Mesodermal cell (in vitro differentiated cells): ENCODE results near the gene TOMM40L. TPM values are rescaled to one million over a fixed set of nuclear protein-coding genes. Genes with fewer than 3 reads are reported as not detected.

ENCODE experiments used
- H3K27ac ChIP-seq: 2 replicates; pipeline ENCODE4 v1.7.0; 2013; ENCODE audit warnings: mild to moderate bottlenecking, low read depth, low read length, moderate library complexity; ENCODE audit not compliant: severe bottlenecking
- H3K36me3 ChIP-seq: 2 replicates; pipeline ENCODE4 v1.7.1; 2013; ENCODE audit warnings: mild to moderate bottlenecking, low read length, moderate library complexity; ENCODE audit not compliant: control insufficient read depth, insufficient read depth
- H3K4me1 ChIP-seq: one replicate; pipeline ENCODE4 v1.7.1; 2013; ENCODE audit warnings: mild to moderate bottlenecking, low read length; ENCODE audit not compliant: insufficient read depth, control insufficient read depth, poor library complexity, severe bottlenecking
- H3K4me3 ChIP-seq: 2 replicates; pipeline ENCODE4 v1.7.0; 2013; ENCODE audit warnings: low read length, control low read depth, mild to moderate bottlenecking; ENCODE audit not compliant: insufficient read depth, poor library complexity, severe bottlenecking; ENCODE audit errors: extremely low read depth
- H3K9me3 ChIP-seq: 2 replicates; pipeline ENCODE4 v1.7.1; 2013; ENCODE audit warnings: mild to moderate bottlenecking, low read length, moderate library complexity; ENCODE audit not compliant: control insufficient read depth
- WGBS, 2 experiments: methylation state at CpG; one replicate each; pipeline ENCODE4 v1.1.5; 2013; ENCODE audit warnings: missing lambda C conversion rate in 2 of 2; ENCODE audit not compliant: insufficient coverage in 2 of 2; 5-methylcytosine and 5-hydroxymethylcytosine counted together
- polyA plus RNA-seq, 2 experiments: library from polyadenylated mRNA; stranded (reverse); fragments of 50-300 nt; gene quantifications; one replicate each; pipeline ENCODE4 v1.2.3, GENCODE V29; 2013

The TOMM40L gene
- 8.6 TPM for polyA plus RNA-seq (2013, experiment 1 of 2)
- 7.5 TPM for polyA plus RNA-seq (2013, experiment 2 of 2)

- Histone ChIP-seq H3K9me3 (no peaks in the 10 kb centered on the region), H3K4me1 (peaks cover 10% of the 10 kb centered on the region), H3K36me3 (peaks cover 18% of the 10 kb centered on the region), H3K4me3 (peak within 1 kb of the TSS; percentile 70), H3K27ac (peak within 1 kb of the TSS; percentile 13)
- 0 to 5% methylated on average over 4 to 7 of the region's 16 CpGs for WGBS, 2 experiments
Measured at GRCh38 chr1:161225534-161226319, at the start of gene TOMM40L. Gene TOMM40L, plus strand, starts transcription at chr1:161226060. Its CDS starts 430 bp downstream, at chr1:161226490.

DNA sequence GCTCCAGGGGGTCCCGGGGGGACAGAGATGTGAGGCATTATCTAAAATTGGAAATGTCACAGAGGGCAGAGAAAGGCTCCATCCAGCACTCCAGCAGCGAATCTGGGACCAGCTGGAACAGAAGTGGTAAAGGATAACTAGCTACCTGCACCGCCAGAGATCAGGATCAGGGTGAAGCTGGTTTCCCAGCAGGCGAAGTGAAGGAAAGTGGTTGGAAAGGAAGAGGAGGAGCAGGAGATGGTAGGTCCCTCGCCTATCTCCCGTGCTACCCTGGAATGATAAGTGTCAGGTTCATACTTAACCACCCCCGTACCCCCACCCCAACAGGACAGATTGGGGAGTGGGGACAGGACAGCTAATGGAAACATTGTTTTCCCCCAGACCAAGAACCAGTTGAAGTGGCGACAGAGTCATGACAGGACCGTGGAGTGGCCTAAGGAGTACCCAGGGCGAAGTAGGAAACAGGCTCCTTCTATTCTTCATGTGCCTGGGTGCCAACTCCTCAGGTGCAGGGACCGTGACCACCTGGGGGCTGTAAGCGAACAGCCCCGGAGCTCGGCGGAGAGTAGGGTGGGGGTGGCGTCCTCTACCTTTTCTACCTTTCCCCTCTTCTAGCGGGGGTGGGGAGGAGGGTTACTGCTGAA lies 49.3 kb upstream of the TOMM40L start:
- H3K9me3 ChIP-seq: no peaks in the 10 kb centered on the region
- peak overlapping the region; percentile 61 for H3K4me3 ChIP-seq
- WGBS, 2 experiments: 37 to 48% methylated on average over 4 of the region's 17 CpGs
- H3K27ac ChIP-seq: peak overlapping the region; percentile 67
- peaks cover 41% of the 10 kb centered on the region for H3K36me3 ChIP-seq
- H3K4me1 ChIP-seq: peaks cover 6% of the 10 kb centered on the region

DNA sequence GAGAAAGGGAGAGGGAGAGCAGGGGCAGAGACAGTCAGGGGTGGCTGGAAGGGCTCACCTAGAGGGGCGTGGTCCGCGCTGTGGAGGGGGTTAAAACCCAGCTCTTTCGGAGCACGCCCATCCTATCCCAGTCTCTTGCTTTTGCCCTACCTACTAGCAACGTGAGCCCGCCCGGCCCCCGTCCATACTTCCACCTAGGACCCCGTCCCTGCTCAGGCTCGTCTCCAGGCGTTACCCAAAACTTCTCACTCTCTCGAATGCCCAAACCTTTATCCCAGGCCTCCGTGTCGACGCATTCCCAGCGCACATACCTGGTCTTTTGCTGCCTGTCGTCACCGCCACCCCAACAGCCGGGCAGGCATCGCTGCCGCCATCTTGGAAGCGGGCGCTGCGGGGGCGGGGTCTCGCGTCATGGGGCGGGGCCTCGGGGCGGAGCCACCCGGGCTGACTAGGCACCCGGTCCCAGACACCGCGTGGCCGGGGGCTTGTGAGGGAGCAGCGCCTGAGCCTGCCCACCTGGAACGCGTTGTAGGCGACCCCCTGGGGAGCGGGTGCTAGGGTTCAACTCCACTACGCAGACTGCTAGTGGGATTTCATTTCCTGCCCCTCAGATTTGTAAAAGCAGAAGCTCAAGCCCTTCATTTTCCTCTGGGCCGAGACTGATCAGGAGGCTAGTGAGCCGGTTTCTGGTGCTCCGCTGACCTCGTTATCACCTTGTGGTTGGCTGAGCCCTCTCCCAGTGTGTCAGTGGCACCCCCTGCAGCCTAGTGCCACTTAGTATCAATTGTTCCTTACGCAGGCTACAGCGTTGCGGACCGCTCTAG lies 48.5 kb upstream of the TOMM40L start, which contains the start of gene B4GALT3:
Gene B4GALT3, minus strand, starts transcription at position 396 of the 824 bp plus-strand sequence. CDS start 1,447 bp downstream, outside the sequence.
- WGBS, 2 experiments: 4% methylated on average over 37 to 43 of the region's 50 CpGs
- peak within 1 kb of the TSS; percentile 61 for H3K4me3 ChIP-seq
- H3K27ac ChIP-seq: peak within 1 kb of the TSS; percentile 67
- peaks cover 6% of the 10 kb centered on the region for H3K4me1 ChIP-seq
- no peaks in the 10 kb centered on the region for H3K9me3 ChIP-seq
- peaks cover 34% of the 10 kb centered on the region for H3K36me3 ChIP-seq

DNA sequence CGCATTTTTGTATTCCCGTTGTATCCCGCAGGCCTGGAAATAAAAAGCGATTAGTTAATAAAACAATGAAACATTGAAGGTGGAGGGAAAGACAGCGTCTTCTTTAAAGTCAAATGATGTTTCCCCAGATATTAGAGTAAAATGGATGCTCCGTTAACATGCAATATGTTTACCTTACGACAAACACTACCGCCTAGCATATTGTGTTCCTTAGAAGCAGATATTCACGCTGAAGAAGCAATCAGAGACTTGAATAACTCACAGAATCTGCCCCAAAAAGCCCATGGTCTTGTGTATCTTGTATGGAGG lies 48.0 kb upstream of the TOMM40L start:
- H3K4me1 ChIP-seq: peaks cover 6% of the 10 kb centered on the region
- peaks cover 28% of the 10 kb centered on the region for H3K36me3 ChIP-seq
- H3K9me3 ChIP-seq: no peaks in the 10 kb centered on the region
- peak overlapping the region; percentile 61 for H3K4me3 ChIP-seq
- H3K27ac ChIP-seq: no peak overlapping the region
- 64 to 68% methylated on average over 5 to 9 of the region's 9 CpGs for WGBS, 2 experiments

DNA sequence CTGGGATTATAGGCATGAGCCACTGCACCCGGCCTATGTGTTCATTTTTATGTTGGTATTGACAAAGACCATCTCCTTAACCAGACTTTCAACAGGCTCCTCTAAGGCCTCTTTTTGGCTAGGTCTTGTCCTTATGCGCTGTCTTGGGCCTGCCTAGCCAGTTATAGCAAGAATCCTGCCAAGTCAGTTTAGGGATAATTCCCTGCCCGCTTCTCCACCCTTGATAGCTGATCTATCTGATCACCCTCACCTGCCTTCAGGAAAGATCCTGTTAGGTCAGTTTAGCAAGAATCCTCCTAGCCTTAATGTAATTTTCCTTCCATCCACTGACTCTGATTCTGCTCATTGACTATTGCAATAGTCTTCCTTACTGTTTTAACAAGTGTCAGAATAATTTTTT lies 46.2 kb upstream of the TOMM40L start:
- Histone ChIP-seq H3K27ac (no peak overlapping the region), H3K36me3 (peaks cover 11% of the 10 kb centered on the region), H3K4me3 (no peak overlapping the region), H3K4me1 (peaks cover 6% of the 10 kb centered on the region), H3K9me3 (no peaks in the 10 kb centered on the region)
- WGBS, 2 experiments: 91 to 100% methylated on average over 2 to 3 of the region's 3 CpGs

DNA sequence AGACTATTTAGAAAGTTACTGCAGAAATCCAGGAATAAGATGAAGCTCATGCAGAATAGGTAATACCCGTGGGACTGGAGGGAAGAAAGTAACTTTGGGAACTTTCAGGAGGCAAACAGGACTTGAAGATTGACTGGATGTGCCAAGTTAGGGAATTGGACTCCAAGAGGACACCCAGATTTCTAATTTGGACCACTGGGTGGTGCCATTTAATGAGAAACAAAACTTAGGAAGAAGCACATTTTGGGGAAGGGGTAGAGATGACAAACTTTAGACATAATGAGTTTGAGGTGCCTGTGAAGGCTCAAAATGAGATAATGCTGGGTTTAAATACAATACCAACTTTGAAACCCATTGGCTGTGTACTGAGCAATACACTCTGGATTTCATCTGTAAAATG lies 45.2 kb upstream of the TOMM40L start:
- 38 to 85% methylated on average over 1 of the region's 1 CpG for WGBS, 2 experiments
- Histone ChIP-seq H3K4me3 (no peak overlapping the region), H3K9me3 (no peaks in the 10 kb centered on the region), H3K4me1 (peaks cover 6% of the 10 kb centered on the region), H3K27ac (no peak overlapping the region), H3K36me3 (peaks cover 3% of the 10 kb centered on the region)

- Histone ChIP-seq H3K4me3 (no peak overlapping the region), H3K27ac (no peak overlapping the region), H3K9me3 (no peaks in the 10 kb centered on the region), H3K36me3 (no peaks in the 10 kb centered on the region), H3K4me1 (no peaks in the 10 kb centered on the region)
- WGBS, 2 experiments: 86% methylated on average over 1 of the region's 1 CpG
Measured at GRCh38 chr1:161182214-161182613, 43.6 kb upstream of the TOMM40L start.

- no peaks in the 10 kb centered on the region for H3K36me3 ChIP-seq
Measured at GRCh38 chr1:161185282-161185682, 40.6 kb upstream of the TOMM40L start.

GRCh38 chr1:161185732-161186311 lies 40.0 kb upstream of the TOMM40L start:
- H3K4me3 ChIP-seq: no peak overlapping the region
- H3K27ac ChIP-seq: no peak overlapping the region
- 100% methylated on average over 1 of the region's 2 CpGs; no CpG with 5 or more reads in 1 of the 2 experiments for WGBS, 2 experiments

More at GRCh38 chr1:161185282-161185682, 40.6 kb upstream of the TOMM40L start:
- Histone ChIP-seq H3K4me1 (no peaks in the 10 kb centered on the region), H3K27ac (no peak overlapping the region), H3K9me3 (no peaks in the 10 kb centered on the region), H3K4me3 (no peak overlapping the region)
- 58 to 60% methylated on average over 2 to 3 of the region's 3 CpGs for WGBS, 2 experiments

DNA sequence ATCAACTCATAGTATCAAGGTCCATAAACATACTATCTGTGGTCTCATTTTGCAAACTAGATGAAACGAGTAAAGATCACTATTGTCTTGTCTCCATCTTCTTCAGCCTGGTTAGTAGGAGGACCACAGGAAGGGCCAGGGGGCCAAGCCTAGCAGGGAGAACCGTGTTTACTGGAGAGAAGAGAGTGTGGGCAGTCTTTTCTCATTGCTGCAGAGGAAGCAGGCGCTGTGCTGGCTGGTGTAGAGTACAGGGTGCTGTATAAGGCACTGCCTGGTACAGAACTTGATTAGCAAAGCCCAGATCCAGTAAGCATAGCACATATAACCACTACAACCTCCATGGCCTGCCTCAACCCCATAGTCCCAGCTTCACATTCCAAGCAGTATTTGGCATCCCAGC lies 38.5 kb upstream of the TOMM40L start:
- 79 to 84% methylated on average over 3 of the region's 3 CpGs for WGBS, 2 experiments
- Histone ChIP-seq H3K36me3 (no peaks in the 10 kb centered on the region), H3K4me1 (peaks cover 8% of the 10 kb centered on the region), H3K4me3 (no peak overlapping the region), H3K9me3 (no peaks in the 10 kb centered on the region), H3K27ac (no peak overlapping the region)

More at GRCh38 chr1:161185732-161186311, 40.0 kb upstream of the TOMM40L start:
- peaks cover 4% of the 10 kb centered on the region for H3K4me1 ChIP-seq
- no peaks in the 10 kb centered on the region for H3K9me3 ChIP-seq
- no peaks in the 10 kb centered on the region for H3K36me3 ChIP-seq
